Measurements from ENCODE around the gene ISG15. TPM values are rescaled to one million over a fixed set of nuclear protein-coding genes. Genes with fewer than 3 reads are reported as not detected.

ISG15 gene
- 100 to 1,000 TPM in 2 of 4 donors, 10 to 100 TPM in 2; 21.1 to 282 (median 182) TPM for polyA plus RNA-seq
- long read RNA-seq, donor 1, result 0 reads
- long read RNA-seq, donor 2, partial matches to known transcripts, result 0 of 3 reads
- long read RNA-seq, donor 2, other reads (novel, unspliced or antisense), result 0 of 3 reads
- long read RNA-seq, donor 3, transcript ISG15-201 (2 exons, 711 nt), result major isoform, 19 of 19 reads
- long read RNA-seq, donor 3, partial matches to known transcripts, result 0 of 19 reads
- long read RNA-seq, donor 3, other reads (novel, unspliced or antisense), result 0 of 19 reads
- long read RNA-seq, donor 4, result 0 reads
- long read RNA-seq, donor 5, partial matches to known transcripts, result 0 of 3 reads
- long read RNA-seq, donor 5, other reads (novel, unspliced or antisense), result 0 of 3 reads
- long read RNA-seq, donor 6, transcript ISG15-201 (2 exons, 711 nt), result major isoform, 26 of 26 reads
- long read RNA-seq, donor 6, partial matches to known transcripts, result 0 of 26 reads
- long read RNA-seq, donor 6, other reads (novel, unspliced or antisense), result 0 of 26 reads
- long read RNA-seq, donor 7, result 0 reads
- long read RNA-seq, donor 8, partial matches to known transcripts, result 0 of 2 reads
- long read RNA-seq, donor 8, other reads (novel, unspliced or antisense), result 0 of 2 reads
- long read RNA-seq, donor 9, partial matches to known transcripts, result 0 of 2 reads
- long read RNA-seq, donor 9, other reads (novel, unspliced or antisense), result 0 of 2 reads
- long read RNA-seq, donor 10, transcript ISG15-201 (2 exons, 711 nt), result major isoform, 19 of 19 reads
- long read RNA-seq, donor 10, partial matches to known transcripts, result 0 of 19 reads
- long read RNA-seq, donor 10, other reads (novel, unspliced or antisense), result 0 of 19 reads

- DNase-seq (peak; percentile 91 to 93), FAIRE-seq (no peak)
- Histone ChIP-seq H3K9me3 (ENCODE audit: control insufficient read depth in 2 of 2, insufficient read depth in 1 of 2, low read depth in 1 of 2, low read length in 1 of 2) (no peaks in the 10 kb centered on the region), H3K4me3 (ENCODE audit: low read depth in 1 of 3, low read length in 3 of 3) (peak within 1 kb of the TSS; percentile 53 to 65 (median 63)), H3K27ac (ENCODE audit: low read depth in 1 of 3, low read length in 2 of 3) (peak within 1 kb of the TSS; percentile 90 to 95 (median 92)), H3K36me3 (ENCODE audit: control insufficient read depth in 3 of 3, insufficient read depth in 2 of 3, low read depth in 1 of 3, low read length in 3 of 3) (no peaks in the 10 kb centered on the region), H3K27me3 (ENCODE audit: control insufficient read depth in 3 of 3, insufficient read depth in 3 of 3, low read length in 3 of 3) (no peaks in the 10 kb centered on the region), H3K4me1 (ENCODE audit: control insufficient read depth in 3 of 3, insufficient read depth in 2 of 3, low read depth in 1 of 3, low read length in 2 of 3) (peaks cover 0 to 19% (median 4%) of the 10 kb centered on the region in 3 donors)
- WGBS, 3 donors, result 3 to 5% (median 3%) methylated on average over 30 of the region's 30 CpGs
Measured at GRCh38 chr1:1013105-1013921, at the start of gene ISG15. TSS of gene ISG15 (plus strand) at chr1:1013497. CDS start at chr1:1013574, 77 bp downstream.

DNA sequence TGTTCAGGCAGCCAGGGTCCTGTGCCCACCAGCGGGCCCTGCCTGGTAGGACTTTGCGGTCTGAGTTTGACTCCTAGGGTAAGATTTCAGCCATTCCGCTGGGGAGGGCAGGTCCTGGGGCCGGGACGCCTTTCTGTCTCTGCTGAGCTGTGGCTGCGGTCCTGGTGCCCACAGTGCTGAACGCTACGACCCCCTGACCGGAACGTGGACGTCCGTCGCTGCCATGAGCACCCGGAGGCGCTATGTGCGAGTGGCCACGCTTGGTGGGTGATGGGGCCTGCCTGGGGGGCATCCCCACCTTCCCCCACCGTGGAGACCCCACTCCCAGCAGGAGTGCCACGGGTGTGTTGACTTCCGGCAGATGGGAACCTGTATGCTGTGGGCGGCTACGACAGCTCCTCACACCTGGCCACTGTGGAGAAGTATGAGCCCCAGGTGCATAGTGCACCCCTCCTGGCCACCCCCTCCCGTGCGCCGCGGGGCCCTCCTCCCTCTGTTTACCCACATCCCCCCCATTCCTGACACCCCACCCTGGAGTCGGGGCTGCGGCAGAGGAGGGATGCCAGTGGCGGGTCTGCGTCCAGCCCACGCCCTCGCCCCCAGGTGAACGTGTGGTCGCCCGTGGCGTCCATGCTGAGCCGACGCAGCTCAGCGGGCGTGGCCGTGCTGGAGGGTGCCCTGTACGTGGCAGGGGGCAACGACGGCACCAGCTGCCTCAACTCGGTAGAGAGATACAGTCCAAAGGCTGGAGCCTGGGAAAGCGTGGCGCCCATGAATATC, 49.4 kb upstream of the ISG15 start:
- Histone ChIP-seq H3K4me3 (ENCODE audit: low read depth in 1 of 3, low read length in 3 of 3) (no peak overlapping the region), H3K27ac (ENCODE audit: low read depth in 1 of 3, low read length in 2 of 3) (no peak overlapping the region), H3K4me1 (ENCODE audit: control insufficient read depth in 3 of 3, insufficient read depth in 2 of 3, low read depth in 1 of 3, low read length in 2 of 3) (peaks cover 2 to 18% (median 2%) of the 10 kb centered on the region in 3 donors), H3K36me3 (ENCODE audit: control insufficient read depth in 3 of 3, insufficient read depth in 2 of 3, low read depth in 1 of 3, low read length in 3 of 3) (peaks cover 0 to 21% (median 0%) of the 10 kb centered on the region in 3 donors), H3K9me3 (ENCODE audit: control insufficient read depth in 2 of 2, insufficient read depth in 1 of 2, low read depth in 1 of 2, low read length in 1 of 2) (peaks cover 0 to 4% of the 10 kb centered on the region in 2 donors), H3K27me3 (ENCODE audit: control insufficient read depth in 3 of 3, insufficient read depth in 3 of 3, low read length in 3 of 3) (peaks cover 0 to 39% (median 0%) of the 10 kb centered on the region in 3 donors)
- FAIRE-seq (no peak), DNase-seq (no peak)
- WGBS, 3 donors, result 90 to 92% (median 92%) methylated on average over 32 to 47 of the region's 47 CpGs

- H3K9me3 ChIP-seq (ENCODE audit: control insufficient read depth in 2 of 2, insufficient read depth in 1 of 2, low read depth in 1 of 2, low read length in 1 of 2), result peaks cover 0 to 4% of the 10 kb centered on the region in 2 donors
- H3K4me3 ChIP-seq (ENCODE audit: low read depth in 1 of 3, low read length in 3 of 3), result no peak overlapping the region
- FAIRE-seq (no peak), DNase-seq (no peak)
- H3K4me1 ChIP-seq (ENCODE audit: control insufficient read depth in 3 of 3, insufficient read depth in 2 of 3, low read depth in 1 of 3, low read length in 2 of 3), result peaks cover 2 to 18% (median 2%) of the 10 kb centered on the region in 3 donors
- peaks cover 0 to 21% (median 0%) of the 10 kb centered on the region in 3 donors for H3K36me3 ChIP-seq (ENCODE audit: control insufficient read depth in 3 of 3, insufficient read depth in 2 of 3, low read depth in 1 of 3, low read length in 3 of 3)
- peaks cover 0 to 47% (median 0%) of the 10 kb centered on the region in 3 donors for H3K27me3 ChIP-seq (ENCODE audit: control insufficient read depth in 3 of 3, insufficient read depth in 3 of 3, low read length in 3 of 3)
- 92 to 93% (median 93%) methylated on average over 34 to 40 of the region's 51 CpGs for WGBS, 3 donors
- no peak overlapping the region for H3K27ac ChIP-seq (ENCODE audit: low read depth in 1 of 3, low read length in 2 of 3)
Measured at GRCh38 chr1:964691-965525, 48.4 kb upstream of the ISG15 start.

DNA sequence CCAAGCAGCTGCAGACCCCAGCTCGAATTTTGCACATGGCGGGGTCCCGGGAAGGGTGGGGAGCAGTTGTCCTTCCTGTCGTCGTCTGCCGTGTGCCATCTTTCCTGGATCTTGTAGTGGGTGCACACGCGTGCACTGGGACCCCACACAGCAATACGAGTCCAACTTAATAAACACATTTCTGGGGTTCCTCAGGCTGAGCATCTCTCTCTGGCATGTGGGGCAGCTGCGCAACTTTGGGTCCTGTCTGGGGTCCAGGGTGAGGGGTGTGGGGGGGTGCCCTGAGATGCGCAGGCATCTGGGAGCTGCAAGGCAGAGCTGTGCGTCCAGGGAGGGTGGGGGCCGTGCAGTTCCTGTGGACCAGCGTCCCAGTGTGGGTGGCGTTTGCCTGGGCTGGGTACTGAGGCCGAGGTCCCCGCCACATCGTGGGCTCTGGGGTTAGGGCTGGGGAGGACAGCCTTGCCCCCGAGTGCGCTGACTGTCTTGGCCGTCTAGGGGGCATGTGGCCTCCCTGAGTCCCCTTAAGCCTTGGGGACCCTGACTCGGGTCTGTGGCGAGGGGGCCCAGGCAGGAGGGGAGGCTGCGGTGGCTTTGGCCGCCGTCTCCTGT, 47.7 kb upstream of the ISG15 start:
- DNase-seq (no peak), FAIRE-seq (no peak)
- Histone ChIP-seq H3K27me3 (ENCODE audit: control insufficient read depth in 3 of 3, insufficient read depth in 3 of 3, low read length in 3 of 3) (peaks cover 0 to 51% (median 3%) of the 10 kb centered on the region in 3 donors), H3K4me1 (ENCODE audit: control insufficient read depth in 3 of 3, insufficient read depth in 2 of 3, low read depth in 1 of 3, low read length in 2 of 3) (peaks cover 0 to 14% (median 2%) of the 10 kb centered on the region in 3 donors), H3K27ac (ENCODE audit: low read depth in 1 of 3, low read length in 2 of 3) (peak overlapping the region in 1 of 3 donors; percentile 84), H3K36me3 (ENCODE audit: control insufficient read depth in 3 of 3, insufficient read depth in 2 of 3, low read depth in 1 of 3, low read length in 3 of 3) (peaks cover 0 to 21% (median 0%) of the 10 kb centered on the region in 3 donors), H3K4me3 (ENCODE audit: low read depth in 1 of 3, low read length in 3 of 3) (no peak overlapping the region), H3K9me3 (ENCODE audit: control insufficient read depth in 2 of 2, insufficient read depth in 1 of 2, low read depth in 1 of 2, low read length in 1 of 2) (peaks cover 0 to 4% of the 10 kb centered on the region in 2 donors)
- 75 to 82% (median 77%) methylated on average over 24 to 26 of the region's 26 CpGs for WGBS, 3 donors

DNA sequence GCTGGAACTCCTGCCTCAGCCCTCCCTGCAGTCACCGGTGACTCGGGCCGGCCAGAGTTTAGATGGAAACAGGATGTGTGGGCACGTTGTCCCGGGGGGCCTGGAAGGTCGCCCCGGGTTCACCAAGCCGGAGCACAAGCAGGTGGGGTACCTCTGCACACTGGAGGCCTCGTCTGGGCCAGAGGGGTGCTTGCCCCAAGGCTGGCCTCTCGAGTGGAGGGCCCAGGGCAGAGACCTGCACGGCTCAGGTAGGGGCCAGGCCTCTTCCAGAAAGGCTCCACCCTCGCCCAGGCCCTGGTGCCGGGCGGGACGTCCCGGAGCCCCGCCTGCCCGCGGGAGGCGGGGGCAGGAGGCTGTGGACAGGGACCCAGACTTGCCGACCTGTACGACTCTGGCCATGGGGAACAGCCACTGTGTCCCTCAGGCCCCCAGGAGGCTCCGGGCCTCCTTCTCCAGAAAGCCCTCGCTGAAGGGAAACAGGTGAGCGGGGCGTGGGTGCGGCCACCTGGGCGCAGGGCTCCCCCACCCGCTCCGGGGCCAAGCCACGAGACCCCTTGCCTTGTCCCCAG, 47.1 kb upstream of the ISG15 start, which contains the start of gene PLEKHN1:
Gene PLEKHN1 (plus strand): TSS at position 348 of the 569 bp plus-strand sequence. CDS start 50 bp downstream, at position 398.
- no peak for FAIRE-seq

DNA sequence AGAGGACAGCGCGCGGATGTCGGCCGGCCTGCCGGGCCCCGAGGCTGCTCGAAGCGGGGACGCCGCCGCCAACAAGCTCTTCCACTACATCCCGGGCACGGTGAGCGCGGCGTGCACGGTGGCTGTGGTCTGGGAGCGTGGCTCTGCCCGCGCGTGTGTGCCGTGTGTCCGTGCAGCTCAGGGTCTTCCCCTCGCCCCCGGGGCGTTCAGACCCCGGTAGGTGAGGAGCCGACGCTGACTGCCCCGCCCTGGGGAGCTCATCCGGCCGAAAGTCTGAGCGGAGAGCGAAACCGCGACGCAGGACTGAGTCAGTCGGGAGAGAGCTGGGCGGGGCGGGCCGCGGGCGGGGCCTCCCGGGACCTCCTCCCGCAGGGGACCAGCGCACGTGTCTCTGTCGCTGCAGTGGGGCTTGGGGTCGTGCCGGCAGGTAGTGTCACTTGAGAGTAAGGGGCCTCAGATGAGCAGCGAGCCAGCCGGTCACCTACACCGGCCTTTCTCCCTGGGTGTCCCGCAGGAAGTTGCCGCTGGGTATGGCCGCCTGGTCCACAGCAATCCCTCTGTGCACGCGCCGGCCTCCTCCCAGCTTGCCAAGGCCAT, 46.5 kb upstream of the ISG15 start:
- FAIRE-seq, result no peak
- peak; percentile 75 to 88 for DNase-seq

More for the DNA sequence above, 47.1 kb upstream of the ISG15 start, which contains the start of gene PLEKHN1:
- WGBS, 3 donors, result 5 to 7% (median 5%) methylated on average over 15 to 31 of the region's 31 CpGs
- Histone ChIP-seq H3K4me3 (ENCODE audit: low read depth in 1 of 3, low read length in 3 of 3) (peak within 1 kb of the TSS; percentile 43 to 55 (median 52)), H3K4me1 (ENCODE audit: control insufficient read depth in 3 of 3, insufficient read depth in 2 of 3, low read depth in 1 of 3, low read length in 2 of 3) (peaks cover 0 to 14% (median 2%) of the 10 kb centered on the region in 3 donors), H3K36me3 (ENCODE audit: control insufficient read depth in 3 of 3, insufficient read depth in 2 of 3, low read depth in 1 of 3, low read length in 3 of 3) (peaks cover 0 to 21% (median 0%) of the 10 kb centered on the region in 3 donors), H3K27ac (ENCODE audit: low read depth in 1 of 3, low read length in 2 of 3) (peak within 1 kb of the TSS in 2 of 3 donors; percentile 17 to 84), H3K27me3 (ENCODE audit: control insufficient read depth in 3 of 3, insufficient read depth in 3 of 3, low read length in 3 of 3) (peaks cover 0 to 56% (median 3%) of the 10 kb centered on the region in 3 donors), H3K9me3 (ENCODE audit: control insufficient read depth in 2 of 2, insufficient read depth in 1 of 2, low read depth in 1 of 2, low read length in 1 of 2) (peaks cover 0 to 4% of the 10 kb centered on the region in 2 donors)
- DNase-seq, result peak; percentile 31 to 57

More for the DNA sequence above, 46.5 kb upstream of the ISG15 start:
- peaks cover 0 to 56% (median 6%) of the 10 kb centered on the region in 3 donors for H3K27me3 ChIP-seq (ENCODE audit: control insufficient read depth in 3 of 3, insufficient read depth in 3 of 3, low read length in 3 of 3)
- H3K4me3 ChIP-seq (ENCODE audit: low read depth in 1 of 3, low read length in 3 of 3), result peak overlapping the region; percentile 43 to 55 (median 52)
- 0 to 1% (median 1%) methylated on average over 36 to 60 of the region's 60 CpGs for WGBS, 3 donors
- peak overlapping the region in 2 of 3 donors; percentile 17 to 84 for H3K27ac ChIP-seq (ENCODE audit: low read depth in 1 of 3, low read length in 2 of 3)
- H3K4me1 ChIP-seq (ENCODE audit: control insufficient read depth in 3 of 3, insufficient read depth in 2 of 3, low read depth in 1 of 3, low read length in 2 of 3), result peaks cover 0 to 14% (median 2%) of the 10 kb centered on the region in 3 donors
- H3K36me3 ChIP-seq (ENCODE audit: control insufficient read depth in 3 of 3, insufficient read depth in 2 of 3, low read depth in 1 of 3, low read length in 3 of 3), result peaks cover 0 to 21% (median 0%) of the 10 kb centered on the region in 3 donors
- H3K9me3 ChIP-seq (ENCODE audit: control insufficient read depth in 2 of 2, insufficient read depth in 1 of 2, low read depth in 1 of 2, low read length in 1 of 2), result peaks cover 0 to 4% of the 10 kb centered on the region in 2 donors

All from small intestine (tissue), 16 donors.